Hematopoietic multipotent progenitor cell treated with erythropoietin and hydrocortisone succinate and interleukin-3 and kit ligand, for 4 days (in vitro differentiated cells): ENCODE measurements around the gene PLXDC2.

ENCODE experiments used
- DNase-seq: peaks from one replicate; pipeline ENCODE4 v3.0.0-alpha.2; 2015

PLXDC2 gene

GRCh38 chr10:19817231-19817933 is 1.1 kb downstream of the PLXDC2 start:
- DNase-seq, result peak; percentile 61

GRCh38 chr10:19818876-19819275 is 2.6 kb downstream of the PLXDC2 start:
- no peak for DNase-seq

- peak; percentile 88 for DNase-seq
These were observed 3.3 kb downstream of the PLXDC2 start for GRCh38 chr10:19819419-19820033.

- peak; percentile 57 for DNase-seq
These were observed 8.4 kb downstream of the PLXDC2 start for GRCh38 chr10:19824381-19825342.

- DNase-seq, result peak; percentile 57
These were observed 9.5 kb downstream of the PLXDC2 start for GRCh38 chr10:19825700-19826099.

- DNase-seq, result peak; percentile 68
These were observed 10.5 kb downstream of the PLXDC2 start for GRCh38 chr10:19826712-19827111.

GRCh38 chr10:19828278-19829049 is 12.2 kb downstream of the PLXDC2 start:
- peak; percentile 35 for DNase-seq

GRCh38 chr10:19832699-19833098 is 16.5 kb downstream of the PLXDC2 start:
- DNase-seq, result peak; percentile 10

- DNase-seq, result no peak
These were observed 17.1 kb downstream of the PLXDC2 start for GRCh38 chr10:19833170-19833824.

- DNase-seq, result no peak
These were observed 19.7 kb downstream of the PLXDC2 start for GRCh38 chr10:19835952-19836351.

GRCh38 chr10:19839090-19839489 is 22.9 kb downstream of the PLXDC2 start:
- no peak for DNase-seq

- DNase-seq, result no peak
These were observed 23.3 kb downstream of the PLXDC2 start for GRCh38 chr10:19839552-19839951.

- no peak for DNase-seq
These were observed 24.5 kb downstream of the PLXDC2 start for GRCh38 chr10:19840776-19841175.

GRCh38 chr10:19843487-19843886 is 27.3 kb downstream of the PLXDC2 start:
- DNase-seq, result no peak

- DNase-seq, result no peak
These were observed 29.5 kb downstream of the PLXDC2 start for GRCh38 chr10:19845503-19846368.

- DNase-seq, result no peak
These were observed 31.1 kb downstream of the PLXDC2 start for GRCh38 chr10:19847321-19847720.

GRCh38 chr10:19848226-19848985 is 32.2 kb downstream of the PLXDC2 start:
- no peak for DNase-seq

- DNase-seq, result no peak
These were observed 37.6 kb downstream of the PLXDC2 start for GRCh38 chr10:19853831-19854230.

GRCh38 chr10:19857876-19858275 is 41.6 kb downstream of the PLXDC2 start:
- DNase-seq, result no peak

- DNase-seq, result no peak
These were observed 43.9 kb downstream of the PLXDC2 start for GRCh38 chr10:19860107-19860506.
